Measurements from ENCODE around the gene NEURL1. TPM values are rescaled to one million over a fixed set of nuclear protein-coding genes. Genes with fewer than 3 reads are reported as not detected.

NEURL1 gene
- total and polyA plus RNA-seq, 2 donors (not counting 3 experiments of a cell fraction or from before 2014, with no cell fraction given) = 0.06 to 0.22 TPM

- intact Hi-C loops (cut with micrococcal nuclease) (loop anchor here (5.0 kb wide), 1 partner anchor 240 kb away; the partner anchor contains the start of gene RPEL1), dilution Hi-C loops (cut with MboI; ENCODE audit: extremely low pct_ligation_motif_present, low sequenced_read_pairs) (no loop called here)
- Histone ChIP-seq H3K9me1 (replicated peaks; ENCODE audit: control insufficient read depth, extremely low read depth, insufficient read depth, low read length) (no peaks in the 10 kb centered on the region), H3K27ac (ENCODE audit: insufficient read depth, low read depth, low read length) (no peak overlapping the region), H3K27me3 (ENCODE audit: control insufficient read depth in 2 of 2, insufficient read depth in 2 of 2, low read length in 2 of 2) (no peaks in the 10 kb centered on the region), H3K36me3 (ENCODE audit: control insufficient read depth in 2 of 2, extremely low read depth in 1 of 2, insufficient read depth in 2 of 2, low read length in 2 of 2) (no peaks in the 10 kb centered on the region), H3K9ac (replicated peaks; ENCODE audit: extremely low read depth, insufficient read depth, low read length) (no peak overlapping the region), H3K79me2 (ENCODE audit: control insufficient read depth, insufficient read depth, low read length) (no peaks in the 10 kb centered on the region), H2AFZ (ENCODE audit: low read depth, low read length) (no peak overlapping the region), H3K9me3 (replicated peaks; ENCODE audit: control insufficient read depth, insufficient read depth, low read length) (no peaks in the 10 kb centered on the region), H4K20me1 (replicated peaks; ENCODE audit: control insufficient read depth, extremely low read depth, insufficient read depth, low read length) (no peaks in the 10 kb centered on the region), H3K4me1 (ENCODE audit: control insufficient read depth, extremely low read depth, insufficient read depth, low read length) (no peaks in the 10 kb centered on the region), H3K4me3 (replicated peaks in 1 of 3; ENCODE audit: insufficient read depth in 1 of 3, low read depth in 1 of 3, low read length in 3 of 3) (no peak overlapping the region), H3K4me2 (ENCODE audit: insufficient read depth, low read length) (no peak overlapping the region)
- CTCF ChIA-PET = interaction anchor here (2.1 to 3.7 kb wide), 2 partner anchors 71 to 106 kb away, joined by 4 to 45 read pairs; no protein-coding TSS in a partner anchor
- DNase-seq (ENCODE audit: low read depth, low spot score) (no peak), FAIRE-seq (no peak)
- POLR2A ChIA-PET = no interaction called here
- TF ChIP-seq MYC (IDR thresholded peaks at IDR 0.05; ENCODE audit: low read depth, low read length) (no peak), CTCF (IDR thresholded peaks at IDR 0.05; ENCODE audit: extremely low read depth in 1 of 2, insufficient read depth in 1 of 2, low read depth in 1 of 2, low read length in 2 of 2) (no peak), FOS (IDR thresholded peaks at IDR 0.05; ENCODE audit: borderline replicate concordance, insufficient read depth, low read length) (no peak), POLR2A (IDR thresholded peaks at IDR 0.05; ENCODE audit: low read depth, low read length) (no peak), POLR2AphosphoS5 (IDR thresholded peaks at IDR 0.05; ENCODE audit: insufficient read depth, low read depth, low read length) (no peak), JUN (IDR thresholded peaks at IDR 0.05; ENCODE audit: borderline replicate concordance, insufficient read depth, insufficient read length, low read depth) (no peak), MAX (IDR thresholded peaks at IDR 0.05; ENCODE audit: insufficient read depth, insufficient read length) (no peak), GATA2 (IDR thresholded peaks at IDR 0.05; ENCODE audit: insufficient read depth, insufficient read length, low read depth, low read length) (no peak), EZH2 (IDR thresholded peaks at IDR 0.05; ENCODE audit: borderline replicate concordance, low read depth, low read length, severe bottlenecking) (no peak)
- BruUV-seq (replicated peaks) = no TSS peak
These were observed 6.1 kb upstream of the NEURL1 start for GRCh38 chr10:103487410-103487708.

Measured in endothelial cell of umbilical vein (primary cell).